ENCODE measurements around the gene ATG12. TPM values are rescaled to one million over a fixed set of nuclear protein-coding genes. Genes with fewer than 3 reads are reported as not detected.
"Not testable (repeated sequence)": the region's sequence is repeated elsewhere in the genome, so short reads cannot be mapped to it uniquely, and the experiment has no call there.

Gene ATG12
- total RNA-seq (10 to 100 TPM; 40.1 to 90.4 (median 53.7) TPM), polyA plus RNA-seq (10 to 100 TPM; 30.6 to 36.4 (median 34.5) TPM)
- long read RNA-seq, donor 1, full-length matches to known transcripts: 27 of 27 reads
- long read RNA-seq, donor 1, partial matches to known transcripts: 0 of 27 reads
- long read RNA-seq, donor 1, other reads (novel, unspliced or antisense): 0 of 27 reads
- long read RNA-seq, donor 2, full-length matches to known transcripts: 17 of 17 reads
- long read RNA-seq, donor 2, partial matches to known transcripts: 0 of 17 reads
- long read RNA-seq, donor 2, other reads (novel, unspliced or antisense): 0 of 17 reads

DNA sequence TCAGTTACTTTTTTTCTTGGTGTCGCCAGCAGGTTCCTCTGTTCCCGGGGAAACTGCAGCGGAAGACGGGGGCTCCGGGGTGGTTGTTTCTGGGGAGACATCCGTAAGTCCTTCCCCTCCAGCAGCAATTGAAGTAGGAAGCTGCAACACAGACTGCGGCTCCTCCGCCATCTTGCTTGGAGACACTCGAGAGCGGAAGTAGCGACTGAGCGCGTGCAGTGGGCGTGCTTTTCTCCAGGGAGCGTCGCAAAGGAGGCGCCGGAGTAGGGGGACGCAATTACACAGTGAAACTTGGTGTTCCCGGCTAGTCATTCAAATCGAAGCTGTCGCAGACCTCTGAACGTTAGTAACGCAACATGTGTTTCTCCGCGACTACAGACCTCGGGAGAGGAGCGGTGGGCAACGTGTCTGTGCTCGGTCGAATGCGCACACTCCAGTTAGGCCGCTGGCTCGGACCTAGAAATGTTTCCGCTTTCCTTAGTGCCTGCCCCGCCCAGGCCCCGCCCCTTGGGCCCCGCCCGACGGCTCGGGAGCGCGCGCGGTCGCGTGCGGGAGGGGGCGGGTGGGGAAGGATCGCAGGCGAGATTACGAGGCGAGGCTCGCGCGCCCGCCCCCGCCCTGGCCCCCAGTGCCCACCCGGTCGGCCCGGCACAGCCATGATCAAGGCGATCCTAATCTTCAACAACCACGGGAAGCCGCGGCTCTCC lies at the start of gene ATG12, which contains the start of gene AP3S1:
ATG12 (minus strand) TSS at position 184 of the 707 bp plus-strand sequence; CDS start at position 171, 13 bp downstream.
AP3S1 (plus strand) TSS at position 554 of the 707 bp plus-strand sequence; CDS start at position 657, 103 bp downstream.
- WGBS, 5 donors: 7 to 16% (median 12%) methylated on average over 41 to 65 of the region's 65 CpGs
- H3K36me3 ChIP-seq: peaks cover 0 to 21% (median 11%) of the 10 kb centered on the region in 6 donors
- H3K9me3 ChIP-seq: no peaks in the 10 kb centered on the region
- no peaks in the 10 kb centered on the region for H3K27me3 ChIP-seq (replicated peaks in 1 of 7)
- DNase-seq: peak; percentile 98
- peak within 1 kb of the TSS; percentile 70 to 95 (median 86) for H3K4me3 ChIP-seq
- H3K27ac ChIP-seq: peak within 1 kb of the TSS; percentile 92 to 97 (median 95)
- peaks cover 38 to 82% (median 69%) of the 10 kb centered on the region in 6 donors for H3K4me1 ChIP-seq
- TF ChIP-seq POLR2A (IDR thresholded peaks at IDR 0.05): peak; percentile 32 to 92 (median 70)
- TF ChIP-seq POLR2AphosphoS5 (IDR thresholded peaks at IDR 0.05): peak; percentile 92 to 96 (median 94)
- TF ChIP-seq, protein P1, sequence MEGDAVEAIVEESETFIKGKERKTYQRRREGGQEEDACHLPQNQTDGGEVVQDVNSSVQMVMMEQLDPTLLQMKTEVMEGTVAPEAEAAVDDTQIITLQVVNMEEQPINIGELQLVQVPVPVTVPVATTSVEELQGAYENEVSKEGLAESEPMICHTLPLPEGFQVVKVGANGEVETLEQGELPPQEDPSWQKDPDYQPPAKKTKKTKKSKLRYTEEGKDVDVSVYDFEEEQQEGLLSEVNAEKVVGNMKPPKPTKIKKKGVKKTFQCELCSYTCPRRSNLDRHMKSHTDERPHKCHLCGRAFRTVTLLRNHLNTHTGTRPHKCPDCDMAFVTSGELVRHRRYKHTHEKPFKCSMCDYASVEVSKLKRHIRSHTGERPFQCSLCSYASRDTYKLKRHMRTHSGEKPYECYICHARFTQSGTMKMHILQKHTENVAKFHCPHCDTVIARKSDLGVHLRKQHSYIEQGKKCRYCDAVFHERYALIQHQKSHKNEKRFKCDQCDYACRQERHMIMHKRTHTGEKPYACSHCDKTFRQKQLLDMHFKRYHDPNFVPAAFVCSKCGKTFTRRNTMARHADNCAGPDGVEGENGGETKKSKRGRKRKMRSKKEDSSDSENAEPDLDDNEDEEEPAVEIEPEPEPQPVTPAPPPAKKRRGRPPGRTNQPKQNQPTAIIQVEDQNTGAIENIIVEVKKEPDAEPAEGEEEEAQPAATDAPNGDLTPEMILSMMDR (IDR thresholded peaks at IDR 0.05 in 8 of 11, conservative IDR thresholded peaks at IDR 0.05 in 3 of 11): peak in 4 of 11 experiments; percentile 10 to 15 (median 13)
- intact Hi-C loops (cut with DNase I; ENCODE audit: low total_unique reads): loop anchor here (10.0 kb wide), 1 partner anchor 223 kb away; no protein-coding TSS in a partner anchor

DNA sequence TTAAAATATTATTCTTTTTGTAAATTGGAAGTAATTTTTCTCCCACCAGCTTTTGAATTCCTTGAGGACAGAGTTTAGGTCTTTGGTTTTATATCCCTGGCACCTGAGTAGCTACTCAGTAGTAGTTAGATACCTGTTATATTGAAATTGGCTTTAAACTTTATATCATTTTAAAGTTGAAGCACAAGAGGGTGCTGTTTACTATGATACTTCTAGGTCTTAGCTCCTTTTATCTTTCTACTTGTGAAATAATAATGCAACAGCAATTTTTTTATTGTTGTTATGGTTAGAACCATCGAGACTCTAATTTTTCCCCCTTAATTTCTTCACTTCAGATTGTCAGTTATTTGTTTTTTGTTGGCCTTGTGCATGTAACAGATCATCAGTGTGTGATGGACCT lies 46.7 kb upstream of the ATG12 start:
- Histone ChIP-seq H3K9me3 (no peaks in the 10 kb centered on the region), H3K4me3 (no peak overlapping the region), H3K4me1 (no peaks in the 10 kb centered on the region), H3K27me3 (replicated peaks in 1 of 7) (no peaks in the 10 kb centered on the region), H3K27ac (no peak overlapping the region), H3K36me3 (peaks cover 0 to 28% (median 2%) of the 10 kb centered on the region in 6 donors)
- 74 to 90% (median 83%) methylated on average over 1 of the region's 1 CpG for WGBS, 5 donors
- intact Hi-C loops (cut with DNase I; ENCODE audit: low total_unique reads): no loop called here
- TF ChIP-seq, protein P1 (IDR thresholded peaks at IDR 0.05 in 8 of 11, conservative IDR thresholded peaks at IDR 0.05 in 3 of 11): no peak
- TF ChIP-seq POLR2AphosphoS5 (IDR thresholded peaks at IDR 0.05) (no peak), POLR2A (IDR thresholded peaks at IDR 0.05) (no peak)
- DNase-seq: no peak

DNA sequence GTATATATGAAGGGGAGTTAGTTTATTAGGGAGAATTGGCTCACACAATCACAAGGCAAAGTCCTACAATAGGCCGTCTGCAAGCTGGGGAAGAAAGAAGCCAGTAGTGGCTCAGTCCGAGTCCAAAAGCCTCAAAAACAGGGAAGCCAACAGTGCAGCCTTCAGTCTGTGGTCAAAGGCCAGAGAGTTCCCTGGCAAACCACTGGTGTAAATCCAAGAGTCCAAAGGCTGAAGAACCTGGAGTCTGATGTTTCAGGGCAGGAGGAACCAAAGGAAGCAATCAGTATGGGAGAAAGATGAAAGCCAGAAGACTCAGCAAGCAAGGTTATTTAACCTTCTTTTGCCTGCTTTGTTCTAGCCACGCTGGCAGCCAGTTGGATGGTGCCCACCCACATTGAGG lies 43.8 kb upstream of the ATG12 start:
- peaks cover 0 to 31% (median 10%) of the 10 kb centered on the region in 6 donors for H3K36me3 ChIP-seq
- DNase-seq; H3K9me3 ChIP-seq; H3K27me3 ChIP-seq (replicated peaks in 1 of 7); H3K4me3 ChIP-seq; H3K27ac ChIP-seq; intact Hi-C loops (cut with DNase I; ENCODE audit: low total_unique reads); H3K4me1 ChIP-seq: not testable (repeated sequence)
- WGBS, 5 donors: 78 to 91% (median 86%) methylated on average over 3 of the region's 3 CpGs

DNA sequence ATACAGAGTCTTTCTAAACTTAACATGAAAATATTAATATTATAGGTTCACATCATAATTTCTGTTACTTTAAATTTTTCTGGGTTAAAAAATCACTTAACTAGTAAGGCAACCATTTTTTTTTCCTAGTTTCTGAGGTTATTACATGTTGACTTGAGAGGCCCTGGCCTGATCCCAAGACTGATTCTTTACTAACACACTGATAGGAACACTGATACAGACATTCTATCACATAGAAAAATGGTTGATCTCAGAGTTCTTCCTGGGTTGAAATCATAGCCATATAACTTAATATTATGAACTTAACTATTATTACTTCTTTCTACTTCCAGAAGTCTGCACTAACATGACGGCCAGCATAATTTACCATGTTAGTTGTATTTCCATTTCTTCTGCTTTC lies 43.3 kb upstream of the ATG12 start:
- Histone ChIP-seq H3K36me3 (peaks cover 0 to 31% (median 10%) of the 10 kb centered on the region in 6 donors), H3K4me1 (no peaks in the 10 kb centered on the region), H3K27ac (no peak overlapping the region), H3K27me3 (replicated peaks in 1 of 7) (no peaks in the 10 kb centered on the region), H3K4me3 (no peak overlapping the region), H3K9me3 (peaks cover 0 to 9% (median 0%) of the 10 kb centered on the region in 8 donors)
- intact Hi-C loops (cut with DNase I; ENCODE audit: low total_unique reads): no loop called here
- no peak for DNase-seq
- TF ChIP-seq POLR2AphosphoS5 (IDR thresholded peaks at IDR 0.05): no peak
- TF ChIP-seq, protein P1 (IDR thresholded peaks at IDR 0.05 in 8 of 11, conservative IDR thresholded peaks at IDR 0.05 in 3 of 11): no peak
- no peak for TF ChIP-seq POLR2A (IDR thresholded peaks at IDR 0.05)
- WGBS, 5 donors: 90 to 98% (median 93%) methylated on average over 1 of the region's 1 CpG

DNA sequence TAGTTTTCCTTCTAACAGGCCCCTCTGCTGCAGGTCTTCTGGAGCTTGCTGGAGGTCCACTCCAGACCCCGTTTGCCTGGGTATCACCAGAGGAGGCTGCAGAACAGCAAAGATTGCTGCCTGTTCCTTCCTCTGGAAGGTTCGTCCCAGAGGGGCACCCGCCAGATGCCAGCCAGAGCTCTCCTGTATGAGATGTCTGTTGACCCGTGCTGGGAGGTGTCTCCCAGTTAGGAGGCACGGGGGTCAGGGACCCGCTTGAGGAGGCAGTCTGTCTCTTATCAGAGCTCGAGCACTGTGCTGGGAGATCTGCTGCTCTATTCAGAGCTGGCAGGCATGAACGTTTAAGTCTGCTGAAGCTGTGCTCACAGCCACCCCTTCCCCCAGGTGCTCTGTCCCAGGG lies 41.1 kb upstream of the ATG12 start:
- H3K4me1 ChIP-seq; H3K4me3 ChIP-seq; H3K9me3 ChIP-seq; H3K27ac ChIP-seq; H3K27me3 ChIP-seq (replicated peaks in 1 of 7); intact Hi-C loops (cut with DNase I; ENCODE audit: low total_unique reads): not testable (repeated sequence)
- peak; percentile 62 for DNase-seq
- H3K36me3 ChIP-seq: peaks cover 0 to 34% (median 10%) of the 10 kb centered on the region in 6 donors
- WGBS, 5 donors: 93 to 99% (median 97%) methylated on average over 7 to 8 of the region's 8 CpGs

DNA sequence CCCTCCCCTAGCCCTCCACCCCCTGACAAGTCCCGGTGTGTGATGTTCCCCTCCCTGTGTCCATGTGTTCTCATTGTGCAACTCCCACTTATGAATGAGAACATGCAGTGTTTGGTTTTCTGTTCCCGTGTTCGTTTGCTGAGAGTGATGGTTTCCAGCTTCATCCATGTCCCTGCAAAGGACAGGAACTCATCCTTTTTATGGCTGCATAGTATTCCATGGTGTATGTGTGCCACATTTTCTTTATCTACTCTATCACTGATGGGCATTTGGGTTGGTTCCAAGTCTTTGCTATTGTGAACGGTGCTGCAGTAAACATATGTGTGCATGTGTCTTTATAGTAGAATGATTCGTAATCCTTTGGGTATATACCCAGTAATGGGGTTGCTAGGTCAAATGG lies 36.0 kb upstream of the ATG12 start:
- H3K36me3 ChIP-seq: peaks cover 0 to 40% (median 3%) of the 10 kb centered on the region in 6 donors
- DNase-seq; H3K4me3 ChIP-seq; intact Hi-C loops (cut with DNase I; ENCODE audit: low total_unique reads); H3K27ac ChIP-seq; H3K9me3 ChIP-seq; H3K27me3 ChIP-seq (replicated peaks in 1 of 7); H3K4me1 ChIP-seq: not testable (repeated sequence)
- 95 to 97% (median 96%) methylated on average over 5 of the region's 5 CpGs for WGBS, 5 donors

Data from spleen (tissue), 13 donors.